Measurements from ENCODE around the gene SPSB3. TPM values are rescaled to one million over a fixed set of nuclear protein-coding genes. Genes with fewer than 3 reads are reported as not detected.
A peak's percentile ranks its signal among the peaks of the same experiment; 100 is the strongest.

SPSB3 gene
- 44.2 TPM for total RNA-seq
- long read RNA-seq, transcript SPSB3-202 (5 exons, 1,509 nt) = minor isoform, 12 of 183 reads
- long read RNA-seq, transcript SPSB3-208 (7 exons, 1,784 nt) = major isoform, 70 of 183 reads
- long read RNA-seq, transcript SPSB3-201 (6 exons, 1,449 nt) = minor isoform, 11 of 183 reads
- long read RNA-seq, transcript SPSB3-209 (6 exons, 1,628 nt) = minor isoform, 49 of 183 reads
- long read RNA-seq, partial matches to known transcripts = 8 of 183 reads
- long read RNA-seq, other reads (novel, unspliced or antisense) = 18 of 183 reads

- intact Hi-C loops (cut with DNase I) = no loop called here
Observed at GRCh38 chr16:1782408-1783264, at the start of gene SPSB3, which contains the start of gene NUBP2. SPSB3 (minus strand) TSS chr16:1782571; CDS start chr16:1781483, 1,088 bp downstream. NUBP2 (plus strand) TSS chr16:1782960; CDS start chr16:1783021, 61 bp downstream.

DNA sequence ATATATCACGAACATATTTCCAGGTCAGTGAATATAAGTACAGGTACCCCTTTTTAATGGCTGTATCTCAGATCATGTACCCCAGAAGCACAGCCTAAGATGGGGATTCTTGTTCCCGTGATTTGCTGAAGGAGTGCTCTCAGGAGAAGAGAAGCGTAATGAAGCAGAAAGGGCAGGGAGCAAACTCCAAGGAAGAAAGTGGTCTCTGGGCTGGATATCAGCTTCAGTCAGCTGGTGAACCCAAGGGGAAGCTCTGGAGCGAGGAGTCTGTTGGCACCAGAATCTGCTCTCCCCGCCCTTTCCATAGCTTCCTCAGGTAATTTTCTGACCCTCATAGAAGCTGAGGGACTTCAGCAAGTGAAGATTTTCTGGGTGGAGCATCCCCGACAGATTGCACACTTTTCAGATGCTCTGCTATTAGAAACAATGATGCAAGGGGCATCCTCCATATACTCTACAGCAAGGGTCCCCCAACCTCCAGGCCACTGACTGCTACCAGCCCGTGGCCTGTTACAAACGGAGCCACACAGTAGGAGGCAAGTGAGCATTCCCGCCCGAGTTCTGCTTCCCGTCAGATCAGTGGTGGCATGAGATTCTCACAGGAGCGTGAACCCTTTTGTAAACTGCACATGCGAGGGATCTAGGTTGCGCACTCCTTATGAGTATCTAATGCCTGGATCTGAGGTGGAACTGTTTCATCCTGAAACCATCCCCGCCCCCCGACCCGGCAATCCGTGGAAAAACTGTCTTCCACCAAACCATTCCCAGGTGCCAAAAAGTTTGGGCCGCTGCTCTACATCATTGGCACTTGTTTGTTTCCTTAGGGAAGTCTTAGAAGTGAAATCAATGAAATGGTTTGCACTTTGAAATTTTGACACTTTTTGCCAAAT is 49.1 kb upstream of the SPSB3 start:
- TF ChIP-seq, protein P1, sequence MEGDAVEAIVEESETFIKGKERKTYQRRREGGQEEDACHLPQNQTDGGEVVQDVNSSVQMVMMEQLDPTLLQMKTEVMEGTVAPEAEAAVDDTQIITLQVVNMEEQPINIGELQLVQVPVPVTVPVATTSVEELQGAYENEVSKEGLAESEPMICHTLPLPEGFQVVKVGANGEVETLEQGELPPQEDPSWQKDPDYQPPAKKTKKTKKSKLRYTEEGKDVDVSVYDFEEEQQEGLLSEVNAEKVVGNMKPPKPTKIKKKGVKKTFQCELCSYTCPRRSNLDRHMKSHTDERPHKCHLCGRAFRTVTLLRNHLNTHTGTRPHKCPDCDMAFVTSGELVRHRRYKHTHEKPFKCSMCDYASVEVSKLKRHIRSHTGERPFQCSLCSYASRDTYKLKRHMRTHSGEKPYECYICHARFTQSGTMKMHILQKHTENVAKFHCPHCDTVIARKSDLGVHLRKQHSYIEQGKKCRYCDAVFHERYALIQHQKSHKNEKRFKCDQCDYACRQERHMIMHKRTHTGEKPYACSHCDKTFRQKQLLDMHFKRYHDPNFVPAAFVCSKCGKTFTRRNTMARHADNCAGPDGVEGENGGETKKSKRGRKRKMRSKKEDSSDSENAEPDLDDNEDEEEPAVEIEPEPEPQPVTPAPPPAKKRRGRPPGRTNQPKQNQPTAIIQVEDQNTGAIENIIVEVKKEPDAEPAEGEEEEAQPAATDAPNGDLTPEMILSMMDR (IDR thresholded peaks at IDR 0.05) = no peak
- H3K4me3 ChIP-seq = no peak overlapping the region
- no peaks in the 10 kb centered on the region for H3K9me3 ChIP-seq
- H3K27ac ChIP-seq = no peak overlapping the region
- intact Hi-C loops (cut with DNase I) = no loop called here
- H3K36me3 ChIP-seq = peaks cover 16% of the 10 kb centered on the region
- H3K27me3 ChIP-seq (ENCODE audit: low read depth) = no peaks in the 10 kb centered on the region
- H3K4me1 ChIP-seq = peaks cover 26% of the 10 kb centered on the region
- DNase-seq (no peak), ATAC-seq (no peak)

More at GRCh38 chr16:1782408-1783264, at the start of gene SPSB3, which contains the start of gene NUBP2:
- Histone ChIP-seq H3K27ac (peak within 1 kb of the TSS; percentile 90), H3K4me1 (peaks cover 41% of the 10 kb centered on the region), H3K27me3 (ENCODE audit: low read depth) (no peaks in the 10 kb centered on the region), H3K4me3 (peak within 1 kb of the TSS; percentile 91), H3K36me3 (peaks cover 50% of the 10 kb centered on the region), H3K9me3 (no peaks in the 10 kb centered on the region)
- DNase-seq (peak; percentile 100), ATAC-seq (peak; percentile 96)
- TF ChIP-seq, protein P1 (IDR thresholded peaks at IDR 0.05) = no peak

- Histone ChIP-seq H3K4me1 (peaks cover 33% of the 10 kb centered on the region), H3K4me3 (no peak overlapping the region), H3K9me3 (no peaks in the 10 kb centered on the region), H3K27ac (no peak overlapping the region), H3K27me3 (ENCODE audit: low read depth) (no peaks in the 10 kb centered on the region), H3K36me3 (peaks cover 16% of the 10 kb centered on the region)
- intact Hi-C loops (cut with DNase I) = no loop called here
- DNase-seq = no peak
- TF ChIP-seq, protein P1 (IDR thresholded peaks at IDR 0.05) = no peak
- no peak for ATAC-seq
Observed at GRCh38 chr16:1830213-1830612, 47.8 kb upstream of the SPSB3 start.

DNA sequence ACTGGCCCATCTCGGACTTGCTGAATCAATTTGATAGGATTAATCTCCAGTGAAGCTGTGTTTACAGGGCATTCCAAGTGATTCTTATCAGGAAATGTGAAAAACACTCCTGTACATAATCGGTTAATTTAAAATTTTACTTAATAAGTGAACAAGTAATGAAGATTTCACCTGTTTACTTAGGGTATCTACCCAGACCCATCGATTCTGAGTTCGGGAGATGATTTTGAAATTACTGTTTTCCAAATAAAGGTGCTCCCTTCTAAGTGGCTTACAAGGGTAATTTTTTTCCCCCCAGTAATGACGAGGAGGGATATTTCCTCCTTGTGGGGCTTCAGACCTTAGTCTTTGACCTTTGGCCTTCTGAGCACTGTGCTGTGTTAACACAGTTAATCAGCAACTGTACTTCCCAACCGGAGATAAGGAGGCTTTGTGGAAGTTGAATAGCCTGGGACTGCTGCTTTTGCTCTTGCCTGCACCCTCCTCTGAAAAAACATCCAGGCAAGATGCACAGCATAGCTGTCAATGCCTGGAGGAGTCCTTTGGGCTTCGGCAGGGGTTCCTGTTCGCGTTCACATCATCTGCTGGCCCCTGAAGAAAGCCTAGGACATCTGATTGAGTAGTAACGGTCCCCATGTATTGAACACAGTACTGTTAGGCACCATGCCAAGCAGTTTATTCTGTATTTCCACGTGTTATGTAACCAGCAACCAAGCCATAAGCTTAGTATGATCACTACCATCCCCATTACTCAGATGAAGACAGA is 46.5 kb upstream of the SPSB3 start:
- Histone ChIP-seq H3K36me3 (peaks cover 16% of the 10 kb centered on the region), H3K27me3 (ENCODE audit: low read depth) (no peaks in the 10 kb centered on the region), H3K9me3 (no peaks in the 10 kb centered on the region), H3K4me1 (peaks cover 47% of the 10 kb centered on the region), H3K27ac (no peak overlapping the region), H3K4me3 (peak overlapping the region; percentile 98)
- ATAC-seq = no peak
- no peak for DNase-seq
- TF ChIP-seq, protein P1 (IDR thresholded peaks at IDR 0.05) = no peak
- intact Hi-C loops (cut with DNase I) = no loop called here
